Measurements from ENCODE around the gene DENND5B. TPM values are rescaled to one million over a fixed set of nuclear protein-coding genes. Genes with fewer than 3 reads are reported as not detected.
A peak's percentile ranks its signal among the peaks of the same experiment; 100 is the strongest.

Gene DENND5B
- total RNA-seq, 1 donor from 2014 or later: 42.9 TPM

DNA sequence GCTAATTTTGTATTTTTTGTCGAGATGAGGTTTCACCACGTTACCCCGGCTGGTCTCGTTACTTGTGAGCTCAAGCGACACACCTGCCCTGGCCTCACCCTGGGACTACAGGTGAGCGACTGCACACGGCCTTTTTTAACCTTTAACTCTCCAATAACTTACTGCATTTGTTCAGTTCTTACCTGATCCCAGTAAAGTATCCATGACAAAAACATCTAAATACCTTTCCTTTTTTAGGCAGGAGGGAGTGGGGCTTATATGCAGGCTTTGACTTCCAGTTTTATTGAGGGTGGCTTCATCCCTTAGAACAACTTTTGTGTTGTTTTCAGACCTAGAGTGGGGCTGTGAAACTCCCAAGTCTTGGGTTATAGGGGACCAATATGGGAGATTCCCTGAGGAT is 68.3 kb downstream of the DENND5B start:
- DNase-seq: no peak
- peaks cover 97% of the 10 kb centered on the region for H3K4me1 ChIP-seq
- intact Hi-C loops (cut with micrococcal nuclease): no loop called here

DNA sequence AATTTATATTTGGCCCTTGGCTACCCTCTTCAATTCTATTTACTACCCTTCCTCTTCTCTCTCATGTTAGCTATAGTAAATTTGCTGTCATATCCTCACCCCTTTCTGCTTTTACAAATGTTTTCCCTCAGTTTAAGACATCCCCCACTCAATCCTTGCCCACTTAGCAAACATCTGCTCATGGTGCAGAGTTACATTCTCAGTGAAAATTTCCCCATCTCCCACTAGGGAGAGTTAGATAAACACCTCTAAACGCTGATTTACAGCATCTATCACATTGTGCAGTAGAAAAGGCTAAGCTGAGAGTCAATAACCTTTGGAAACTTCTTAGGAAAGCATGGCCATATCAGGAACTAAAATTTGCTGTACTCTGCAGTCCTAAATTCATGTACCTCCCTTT is 69.0 kb downstream of the DENND5B start:
- Histone ChIP-seq H3K36me3 (no peaks in the 10 kb centered on the region), H3K27me3 (ENCODE audit: low read depth) (no peaks in the 10 kb centered on the region), H3K27ac (replicated peaks) (no peak overlapping the region), H3K9me3 (replicated peaks) (no peaks in the 10 kb centered on the region), H3K4me3 (no peak overlapping the region), H3K4me1 (peaks cover 97% of the 10 kb centered on the region)
- TF ChIP-seq, protein P1, sequence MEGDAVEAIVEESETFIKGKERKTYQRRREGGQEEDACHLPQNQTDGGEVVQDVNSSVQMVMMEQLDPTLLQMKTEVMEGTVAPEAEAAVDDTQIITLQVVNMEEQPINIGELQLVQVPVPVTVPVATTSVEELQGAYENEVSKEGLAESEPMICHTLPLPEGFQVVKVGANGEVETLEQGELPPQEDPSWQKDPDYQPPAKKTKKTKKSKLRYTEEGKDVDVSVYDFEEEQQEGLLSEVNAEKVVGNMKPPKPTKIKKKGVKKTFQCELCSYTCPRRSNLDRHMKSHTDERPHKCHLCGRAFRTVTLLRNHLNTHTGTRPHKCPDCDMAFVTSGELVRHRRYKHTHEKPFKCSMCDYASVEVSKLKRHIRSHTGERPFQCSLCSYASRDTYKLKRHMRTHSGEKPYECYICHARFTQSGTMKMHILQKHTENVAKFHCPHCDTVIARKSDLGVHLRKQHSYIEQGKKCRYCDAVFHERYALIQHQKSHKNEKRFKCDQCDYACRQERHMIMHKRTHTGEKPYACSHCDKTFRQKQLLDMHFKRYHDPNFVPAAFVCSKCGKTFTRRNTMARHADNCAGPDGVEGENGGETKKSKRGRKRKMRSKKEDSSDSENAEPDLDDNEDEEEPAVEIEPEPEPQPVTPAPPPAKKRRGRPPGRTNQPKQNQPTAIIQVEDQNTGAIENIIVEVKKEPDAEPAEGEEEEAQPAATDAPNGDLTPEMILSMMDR (IDR thresholded peaks at IDR 0.05; ENCODE audit: borderline replicate concordance): no peak
- intact Hi-C loops (cut with micrococcal nuclease): no loop called here
- DNase-seq: no peak

More for the DNA sequence above, 68.3 kb downstream of the DENND5B start:
- no peaks in the 10 kb centered on the region for H3K9me3 ChIP-seq (replicated peaks)
- TF ChIP-seq, protein P1 (IDR thresholded peaks at IDR 0.05; ENCODE audit: borderline replicate concordance): no peak
- no peak overlapping the region for H3K27ac ChIP-seq (replicated peaks)
- no peaks in the 10 kb centered on the region for H3K36me3 ChIP-seq
- H3K4me3 ChIP-seq: no peak overlapping the region
- H3K27me3 ChIP-seq (ENCODE audit: low read depth): no peaks in the 10 kb centered on the region

- TF ChIP-seq, protein P1 (IDR thresholded peaks at IDR 0.05; ENCODE audit: borderline replicate concordance): no peak
- Histone ChIP-seq H3K27ac (replicated peaks) (no peak overlapping the region), H3K9me3 (replicated peaks) (no peaks in the 10 kb centered on the region), H3K4me3 (no peak overlapping the region), H3K27me3 (ENCODE audit: low read depth) (no peaks in the 10 kb centered on the region), H3K4me1 (peaks cover 75% of the 10 kb centered on the region), H3K36me3 (no peaks in the 10 kb centered on the region)
- intact Hi-C loops (cut with micrococcal nuclease): no loop called here
- DNase-seq: no peak
Observed at GRCh38 chr12:31519511-31519910, 71.4 kb downstream of the DENND5B start.

GRCh38 chr12:31518680-31519227 is 72.2 kb downstream of the DENND5B start:
- Histone ChIP-seq H3K9me3 (replicated peaks) (no peaks in the 10 kb centered on the region), H3K4me3 (no peak overlapping the region), H3K27me3 (ENCODE audit: low read depth) (no peaks in the 10 kb centered on the region), H3K36me3 (no peaks in the 10 kb centered on the region), H3K4me1 (peaks cover 68% of the 10 kb centered on the region), H3K27ac (replicated peaks) (peak overlapping the region; percentile 9)
- TF ChIP-seq, protein P1 (IDR thresholded peaks at IDR 0.05; ENCODE audit: borderline replicate concordance): no peak
- intact Hi-C loops (cut with micrococcal nuclease): no loop called here
- DNase-seq: no peak

GRCh38 chr12:31517994-31518393 is 72.9 kb downstream of the DENND5B start:
- no peaks in the 10 kb centered on the region for H3K27me3 ChIP-seq (ENCODE audit: low read depth)
- H3K9me3 ChIP-seq (replicated peaks): no peaks in the 10 kb centered on the region
- no peak overlapping the region for H3K4me3 ChIP-seq
- DNase-seq: no peak
- no peaks in the 10 kb centered on the region for H3K36me3 ChIP-seq
- TF ChIP-seq, protein P1 (IDR thresholded peaks at IDR 0.05; ENCODE audit: borderline replicate concordance): no peak
- H3K27ac ChIP-seq (replicated peaks): peak overlapping the region; percentile 9
- peaks cover 60% of the 10 kb centered on the region for H3K4me1 ChIP-seq
- intact Hi-C loops (cut with micrococcal nuclease): no loop called here
